HCT116 (cell line): ENCODE data around the gene HAUS6.

Experiments
- CBX3 ChIP-seq: IDR thresholded peaks from 2 replicates; pipeline ENCODE4 v1.6.1; 2012; ENCODE audit warnings: low read depth
- CEBPB ChIP-seq: IDR thresholded peaks from 2 replicates; pipeline ENCODE4 v1.6.1; 2012; ENCODE audit warnings: low read depth
- CTCF ChIP-seq, 3 experiments: fragments of 200-600 bp in 1 of 3; sonication (generic) in 1 of 3; IDR thresholded peaks in 2 of 3; conservative IDR thresholded peaks in 1 of 3; 2 replicates each; pipeline ENCODE4 v1.5.1; 2012 to 2017; ENCODE audit warnings: low read depth in 2 of 3, low read length in 2 of 3, antibody characterized with exemption in 1 of 3, borderline replicate concordance in 1 of 3, control low read depth in 1 of 3, mild to moderate bottlenecking in 1 of 3, mixed read lengths in 1 of 3, mixed run types in 1 of 3, moderate library complexity in 1 of 3; ENCODE audit not compliant: insufficient read depth in 1 of 3
- POLR2A ChIP-seq: IDR thresholded peaks from 2 replicates; pipeline ENCODE4 v1.7.0; 2011; ENCODE audit warnings: borderline replicate concordance; ENCODE audit not compliant: insufficient read depth, insufficient read length; ENCODE audit errors: extremely low read depth
- SP1 ChIP-seq: IDR thresholded peaks from 2 replicates; pipeline ENCODE4 v1.6.1; 2012; ENCODE audit warnings: low read depth

DNA sequence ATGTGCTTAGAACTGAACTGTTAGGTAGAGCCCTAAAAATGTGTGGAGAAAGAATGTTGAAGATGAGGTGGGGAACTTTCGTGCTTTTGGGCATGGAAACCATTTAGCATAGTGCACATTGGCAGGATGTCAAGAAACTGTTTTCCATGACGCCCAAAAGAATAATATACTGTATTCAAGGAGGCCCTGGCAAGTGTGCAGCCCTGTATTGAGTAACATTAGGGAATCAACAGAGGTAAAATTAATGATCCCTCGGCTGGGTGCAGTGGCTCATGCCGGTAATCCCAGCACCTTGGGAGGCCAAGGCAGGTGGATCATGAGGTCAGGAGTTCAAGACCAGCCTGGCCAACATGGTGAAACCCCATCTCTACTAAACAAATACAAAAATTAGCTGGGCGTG, 45.5 kb upstream of the HAUS6 start:
- TF ChIP-seq CTCF (IDR thresholded peaks at IDR 0.05 in 2 of 3, conservative IDR thresholded peaks at IDR 0.05 in 1 of 3; ENCODE audit: borderline replicate concordance in 1 of 3, insufficient read depth in 1 of 3, low read depth in 2 of 3, low read length in 2 of 3) (no peak), SP1 (no peak), CBX3 (no peak), POLR2A (no peak), CEBPB (no peak)
